CD4-positive, alpha-beta T cell treated with Interferon alpha-2 for 1 hour (primary cell): ENCODE results near the gene PHLDA2.
"Not testable (repeated sequence)": the region's sequence is repeated elsewhere in the genome, so short reads cannot be mapped to it uniquely, and the experiment has no call there.

Source experiments
- DNase-seq, 2 donors: peaks; one replicate each; pipeline ENCODE4 v3.0.0-alpha.2; 2020 to 2022

Gene PHLDA2

GRCh38 chr11:2944530-2944929, 15.3 kb upstream of the PHLDA2 start:
- no peak for DNase-seq

GRCh38 chr11:2943711-2944118, 14.5 kb upstream of the PHLDA2 start:
- peak in 1 of 2 donors; percentile 17 for DNase-seq

GRCh38 chr11:2942872-2943710, 13.9 kb upstream of the PHLDA2 start:
- DNase-seq = no peak

DNA sequence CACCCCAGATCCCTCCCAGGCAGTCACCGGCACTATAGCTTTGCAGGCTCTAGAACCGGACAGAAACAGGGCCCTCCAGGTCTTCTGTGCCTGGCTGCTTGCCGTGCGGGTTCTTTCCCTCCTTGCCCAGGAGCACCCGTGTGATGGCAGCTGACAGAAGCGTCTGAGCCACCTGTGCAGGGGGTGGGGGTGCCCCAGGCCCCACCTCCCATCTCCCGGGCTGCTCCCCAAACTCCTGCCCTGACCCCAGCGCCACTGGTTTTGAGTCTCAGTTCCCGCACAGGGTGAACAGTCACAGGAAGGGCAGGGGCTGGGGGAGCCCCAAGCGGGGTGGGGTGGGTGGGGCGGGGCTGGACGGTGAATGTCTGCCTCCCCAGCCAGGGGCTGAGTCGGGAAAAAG, 13.2 kb upstream of the PHLDA2 start:
- no peak for DNase-seq

DNA sequence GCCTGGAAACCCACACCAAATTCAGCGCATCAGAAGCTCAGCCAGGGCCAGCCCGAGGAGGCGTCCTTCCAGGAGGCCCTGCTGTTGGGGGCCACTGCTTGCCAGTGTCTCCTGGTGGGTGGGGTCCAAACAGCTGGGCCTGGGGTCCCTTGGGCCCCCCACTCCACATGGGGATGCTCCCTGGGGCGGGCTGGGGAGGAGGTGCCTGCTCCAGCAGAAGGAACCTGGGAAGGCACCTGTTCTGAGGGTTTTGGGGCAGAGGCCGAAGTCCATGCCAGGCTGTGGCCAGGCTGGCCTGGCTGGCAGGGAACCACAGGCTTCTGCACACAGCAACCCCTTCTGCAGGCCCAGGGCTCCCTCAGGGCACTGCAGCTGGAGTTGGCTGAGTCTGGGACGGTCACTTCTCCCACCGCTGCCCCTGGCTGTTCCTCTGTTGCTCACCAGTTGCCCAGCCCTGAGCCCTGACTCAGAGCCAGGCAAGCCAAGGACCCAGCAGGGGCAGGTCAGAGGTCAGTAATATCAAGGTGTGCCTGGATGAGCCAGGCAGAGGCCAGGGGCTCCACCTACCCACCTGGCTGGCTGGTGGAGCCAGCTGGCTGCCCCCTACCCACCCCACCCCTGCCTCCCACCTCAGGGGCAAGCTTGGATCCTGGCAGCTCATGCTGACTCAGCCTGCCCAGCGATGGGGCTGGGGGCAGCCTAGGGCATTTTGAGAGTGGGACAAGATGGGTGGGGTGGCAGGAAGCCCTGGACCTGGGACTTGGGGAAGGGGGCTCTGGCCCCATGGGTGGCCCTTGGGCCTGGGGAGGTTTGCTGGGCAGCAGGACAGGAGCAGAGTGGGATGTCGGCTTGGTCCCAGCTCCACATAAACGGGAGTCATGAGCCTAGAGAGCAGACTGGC, 12.0 kb upstream of the PHLDA2 start:
- DNase-seq = no peak

DNA sequence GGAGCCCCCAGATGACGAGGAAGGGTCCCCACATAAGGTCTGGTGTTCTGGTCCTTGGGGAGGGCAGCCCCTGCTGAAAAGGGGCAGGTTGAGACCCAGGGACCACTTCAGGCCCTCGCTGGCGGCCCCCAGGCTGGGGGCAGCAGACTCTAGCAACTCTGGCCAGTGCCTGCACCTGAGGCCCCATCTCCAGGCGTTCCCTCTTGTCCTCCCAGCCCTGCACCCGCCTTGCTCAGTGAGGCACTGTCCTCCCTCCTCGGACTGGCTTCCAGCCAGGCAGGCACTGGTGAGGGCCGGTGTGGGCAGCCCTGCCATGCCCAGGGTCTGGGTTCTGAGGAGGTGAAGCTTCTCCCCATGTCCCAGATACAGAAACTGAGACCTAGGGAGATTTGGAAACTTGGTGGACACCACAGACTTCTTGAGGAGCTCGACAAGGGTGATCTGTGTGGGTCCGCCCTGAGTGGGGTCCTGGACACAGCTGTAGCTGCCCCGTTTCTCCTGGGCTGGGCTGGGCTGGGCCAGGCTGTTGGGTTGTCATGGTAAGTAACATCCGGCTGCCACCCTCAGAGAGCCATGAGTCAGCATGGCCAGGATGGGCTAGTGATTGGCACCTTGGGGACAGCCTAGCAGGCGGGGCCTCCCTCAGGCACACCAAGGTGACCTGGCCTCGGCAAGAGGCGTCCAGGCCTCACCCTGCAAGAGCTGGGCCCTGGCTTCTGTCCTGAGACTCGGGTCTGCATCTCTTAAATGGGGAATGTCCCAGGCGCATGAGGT, 11.1 kb upstream of the PHLDA2 start:
- peak; percentile 49 to 56 for DNase-seq

- DNase-seq = not testable (repeated sequence)
These were observed 9.5 kb upstream of the PHLDA2 start for GRCh38 chr11:2938458-2939418.

GRCh38 chr11:2937641-2938457, 8.6 kb upstream of the PHLDA2 start:
- DNase-seq = not testable (repeated sequence)

GRCh38 chr11:2934611-2935239, 5.5 kb upstream of the PHLDA2 start:
- DNase-seq = no peak

DNA sequence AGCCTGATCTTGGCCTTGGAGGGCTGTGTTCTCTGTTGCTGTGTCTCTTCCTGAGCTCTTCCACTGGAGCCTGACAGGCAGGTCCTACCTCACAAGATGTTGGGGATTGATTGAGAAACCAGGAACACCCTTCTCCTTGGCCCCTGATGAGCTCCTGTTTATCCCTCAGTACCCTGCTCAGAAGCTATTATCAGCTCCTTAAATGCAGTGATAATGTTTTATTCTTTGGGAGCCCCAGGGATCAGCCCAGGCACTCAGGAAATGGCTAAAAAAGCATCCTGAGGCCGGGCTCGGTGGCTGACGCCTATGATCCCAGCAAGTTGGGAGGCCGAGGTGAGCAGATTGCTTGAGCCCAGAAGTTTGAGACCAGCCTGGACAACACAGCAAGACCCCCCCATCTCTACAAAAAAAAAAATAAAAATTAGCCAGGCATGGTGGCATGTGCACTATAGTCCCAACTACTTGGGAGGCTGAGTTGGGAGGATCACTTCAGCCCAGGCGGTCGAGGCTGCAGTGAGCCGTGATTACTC, 4.9 kb upstream of the PHLDA2 start:
- DNase-seq = no peak

DNA sequence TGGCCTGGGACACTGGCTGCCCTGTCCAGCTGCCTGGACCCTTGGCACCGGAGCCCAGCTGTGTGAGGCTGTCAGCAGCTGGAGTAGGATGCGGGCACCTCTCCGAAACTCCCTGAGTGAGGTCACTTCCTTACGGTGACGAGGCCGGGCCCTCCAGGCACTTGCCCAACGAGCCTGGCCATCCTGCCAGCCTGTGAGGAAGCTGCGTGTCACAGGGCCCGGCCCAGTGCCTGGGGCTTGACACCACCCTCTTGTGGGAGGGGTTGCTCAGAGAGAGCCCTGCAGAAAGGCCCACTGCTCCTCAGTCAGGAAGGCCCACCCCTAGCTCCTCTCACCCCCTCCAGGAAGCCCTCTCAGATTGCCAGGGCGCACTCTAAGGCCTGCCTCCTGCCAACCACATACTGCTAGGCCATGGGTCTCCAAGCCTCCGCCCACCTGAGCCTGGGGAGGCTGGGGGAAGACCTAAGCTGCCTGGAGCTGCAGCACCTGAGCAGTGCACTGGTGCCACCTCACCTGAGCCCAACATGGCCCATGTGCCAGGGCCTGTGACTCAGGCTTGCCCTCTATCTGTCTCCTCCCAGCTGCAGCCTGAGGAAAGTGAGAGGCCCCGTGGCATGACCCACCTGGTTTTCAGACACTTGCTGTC, 4.3 kb upstream of the PHLDA2 start:
- DNase-seq = peak; percentile 69 to 82

GRCh38 chr11:2932850-2933251, 3.6 kb upstream of the PHLDA2 start:
- DNase-seq = peak in 1 of 2 donors; percentile 56

- DNase-seq = no peak
These were observed 2.8 kb upstream of the PHLDA2 start for GRCh38 chr11:2931771-2932738.

DNA sequence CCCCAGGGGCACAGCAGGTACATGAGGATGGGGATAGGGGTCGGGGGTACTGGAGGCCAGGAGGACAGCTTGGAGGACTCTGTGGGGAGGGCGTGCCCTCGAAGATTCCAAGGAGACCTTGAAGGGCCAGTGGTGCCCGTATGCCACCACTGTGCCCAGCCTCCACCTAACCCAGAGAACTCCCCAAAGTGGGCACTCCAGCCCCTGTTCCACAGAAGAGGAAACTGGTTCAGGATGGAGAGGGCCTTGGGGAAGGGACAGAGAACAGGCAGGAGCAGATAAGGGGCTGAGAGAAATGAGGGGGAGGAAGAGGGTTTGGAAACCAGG, 2.2 kb upstream of the PHLDA2 start:
- DNase-seq = no peak

GRCh38 chr11:2930704-2931419, 1.6 kb upstream of the PHLDA2 start:
- DNase-seq = peak; percentile 53 to 61

- DNase-seq = peak; percentile 19 to 43
These were observed 907 bp upstream of the PHLDA2 start for GRCh38 chr11:2929950-2930703.

GRCh38 chr11:2929531-2929949, 320 bp upstream of the PHLDA2 start:
- peak; percentile 44 to 56 for DNase-seq
